Activated naive CD8-positive, alpha-beta T cell (primary cell): Measurements from ENCODE around the gene S1PR3.
"Not testable (repeated sequence)": the region's sequence is repeated elsewhere in the genome, so short reads cannot be mapped to it uniquely, and the experiment has no call there.

ENCODE experiments used
- H3K27ac Mint-ChIP-seq: one replicate; pipeline ENCODE4 v1.8.0; 2021; ENCODE audit warnings: mixed read lengths
- H3K27me3 Mint-ChIP-seq: one replicate; pipeline ENCODE4 v1.8.0; 2021; ENCODE audit warnings: mixed read lengths
- H3K36me3 Mint-ChIP-seq: one replicate; pipeline ENCODE4 v1.8.0; 2021; ENCODE audit warnings: mixed read lengths
- H3K4me1 Mint-ChIP-seq: one replicate; pipeline ENCODE4 v1.8.0; 2021; ENCODE audit warnings: low read depth, mixed read lengths
- H3K4me3 Mint-ChIP-seq: one replicate; pipeline ENCODE4 v1.8.0; 2021; ENCODE audit warnings: mild to moderate bottlenecking, mixed read lengths
- H3K9me3 Mint-ChIP-seq: one replicate; pipeline ENCODE4 v1.8.0; 2021; ENCODE audit warnings: low read depth, mixed read lengths

Gene S1PR3

DNA sequence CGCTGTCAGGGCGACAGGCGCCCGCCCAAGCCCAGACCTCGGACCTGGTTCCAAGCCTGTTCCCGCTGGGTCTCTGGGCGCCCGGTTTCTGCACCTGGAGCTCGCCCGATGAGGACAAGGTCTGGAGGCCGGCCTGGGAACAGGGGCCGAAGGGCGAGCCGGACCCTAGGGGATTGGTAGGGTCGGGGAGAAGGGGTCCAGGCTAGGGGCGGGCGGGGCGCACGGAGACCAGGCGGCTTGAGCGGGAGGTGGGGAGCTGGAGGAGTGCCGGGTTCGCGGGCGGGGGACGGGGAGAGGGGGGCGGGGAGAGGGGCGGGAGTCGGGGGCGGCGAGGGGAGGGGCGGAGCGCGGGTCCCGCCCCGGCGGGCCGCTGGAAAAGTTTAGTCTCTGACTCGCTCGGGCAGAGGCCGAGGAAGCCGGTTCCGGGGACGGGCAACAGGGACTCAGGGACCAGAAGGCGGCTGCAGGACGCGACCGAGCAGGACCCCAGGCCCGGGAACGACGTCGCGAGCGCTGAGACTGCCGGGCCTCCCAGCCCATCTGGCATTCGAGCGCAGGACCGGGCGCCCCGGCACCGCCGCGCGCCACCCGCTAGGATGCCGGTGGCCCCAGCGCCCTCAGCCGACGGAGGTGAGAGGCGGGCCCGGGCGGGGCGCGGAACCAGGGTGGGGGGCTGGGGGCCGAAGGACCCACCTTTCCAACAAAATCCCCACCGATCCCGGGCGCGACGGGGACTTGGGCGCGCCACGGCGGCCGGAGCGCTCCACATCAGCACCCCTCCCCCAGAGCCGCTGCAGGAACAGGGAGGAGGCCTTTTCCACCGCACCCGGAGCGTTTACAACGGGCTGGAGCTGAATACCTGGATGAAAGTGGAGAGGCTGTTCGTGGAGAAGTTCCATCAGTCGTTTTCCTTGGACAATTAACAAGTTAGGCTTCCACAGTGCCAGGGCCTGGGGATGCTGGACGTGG, at the start of gene S1PR3:
Gene S1PR3 (plus strand): TSS at position 403 of the 969 bp plus-strand sequence. CDS start 9,733 bp downstream, outside the sequence.
- Mint-ChIP-seq H3K27ac (no peak within 1 kb of the TSS), H3K9me3 (no peaks in the 10 kb centered on the region), H3K4me1 (peaks cover 28% of the 10 kb centered on the region), H3K27me3 (peaks cover 18% of the 10 kb centered on the region), H3K4me3 (peak within 1 kb of the TSS; percentile 73), H3K36me3 (no peaks in the 10 kb centered on the region)

DNA sequence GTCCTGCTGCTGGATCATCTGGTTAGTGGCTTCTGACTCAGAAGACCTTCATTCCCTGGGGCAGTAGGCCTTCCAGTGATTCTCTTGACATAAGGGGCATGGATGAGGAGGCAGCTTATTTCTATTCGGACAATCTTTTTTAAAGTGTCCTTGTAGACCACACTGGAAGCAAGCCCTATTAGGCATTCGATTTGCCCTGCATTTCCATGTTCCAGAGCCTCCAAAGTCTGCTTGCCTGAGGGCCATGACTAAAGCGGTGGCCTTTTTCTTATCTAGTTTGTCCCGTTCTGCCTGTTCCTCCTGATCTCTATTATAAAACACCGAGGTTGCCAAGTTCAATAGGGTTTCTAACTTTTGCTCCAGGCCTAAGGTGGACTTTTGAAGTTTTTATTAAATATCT, 49.7 kb upstream of the S1PR3 start:
- peaks cover 16% of the 10 kb centered on the region for H3K27me3 Mint-ChIP-seq
- not testable (repeated sequence) for H3K4me3 Mint-ChIP-seq, H3K27ac Mint-ChIP-seq, H3K36me3 Mint-ChIP-seq, H3K9me3 Mint-ChIP-seq, H3K4me1 Mint-ChIP-seq

DNA sequence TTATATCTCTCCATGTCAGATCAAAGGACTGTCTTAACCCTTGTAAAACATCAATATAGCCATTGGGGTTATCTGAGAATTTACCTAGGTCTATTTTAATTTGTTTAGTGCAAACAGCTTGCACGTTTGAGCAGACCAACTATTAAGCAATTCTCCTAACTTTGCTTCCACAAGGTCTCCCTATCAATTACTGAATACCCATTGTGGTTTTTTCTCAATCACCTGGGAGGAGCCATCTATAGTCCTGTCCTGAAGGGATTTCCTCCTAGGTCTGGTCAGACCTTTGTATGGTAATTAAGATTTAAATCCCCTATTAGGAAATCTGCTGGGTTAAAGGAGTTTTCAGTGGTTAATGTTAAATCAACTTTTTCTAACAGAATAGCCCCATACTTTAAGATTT, 48.9 kb upstream of the S1PR3 start:
- H3K27me3 Mint-ChIP-seq, result peaks cover 16% of the 10 kb centered on the region
- H3K9me3 Mint-ChIP-seq, result peaks cover 3% of the 10 kb centered on the region
- no peaks in the 10 kb centered on the region for H3K4me1 Mint-ChIP-seq
- no peak overlapping the region for H3K4me3 Mint-ChIP-seq
- peaks cover 4% of the 10 kb centered on the region for H3K36me3 Mint-ChIP-seq
- H3K27ac Mint-ChIP-seq, result no peak overlapping the region

DNA sequence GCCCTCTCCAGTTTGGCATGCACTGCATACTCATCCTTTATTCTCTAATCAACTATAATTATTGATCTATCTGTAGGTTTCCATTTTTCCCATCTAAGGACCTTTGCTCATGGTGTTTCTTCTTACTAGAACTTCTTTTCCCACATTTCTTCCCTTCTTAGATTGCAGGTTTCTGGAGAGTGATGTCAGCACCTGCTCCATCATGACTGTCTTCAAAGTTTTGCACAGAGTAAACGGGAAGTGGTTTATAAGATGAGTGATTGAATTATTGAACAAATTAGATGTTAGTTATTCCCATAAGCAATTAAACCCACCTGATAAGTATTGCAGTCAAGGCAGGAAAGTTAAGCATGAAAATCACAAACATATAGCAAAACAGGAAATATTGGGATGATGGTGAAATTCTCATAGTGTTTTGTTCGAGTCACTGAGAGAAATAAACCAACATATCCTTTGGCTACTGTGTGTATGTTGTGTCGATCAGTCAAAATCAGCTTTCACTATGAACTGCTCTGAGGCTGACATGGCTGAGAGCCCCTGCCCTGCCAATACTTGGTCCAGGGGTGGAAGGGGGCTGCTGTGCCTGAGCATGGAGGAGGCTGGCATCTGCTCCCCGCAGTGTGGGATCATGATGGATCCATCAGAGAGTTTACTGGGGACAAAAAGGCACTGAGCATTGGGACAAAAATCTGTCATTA, 45.5 kb upstream of the S1PR3 start:
- peaks cover 3% of the 10 kb centered on the region for H3K9me3 Mint-ChIP-seq
- H3K27ac Mint-ChIP-seq, result no peak overlapping the region
- H3K4me3 Mint-ChIP-seq, result no peak overlapping the region
- peaks cover 4% of the 10 kb centered on the region for H3K36me3 Mint-ChIP-seq
- H3K4me1 Mint-ChIP-seq, result no peaks in the 10 kb centered on the region
- peaks cover 19% of the 10 kb centered on the region for H3K27me3 Mint-ChIP-seq

DNA sequence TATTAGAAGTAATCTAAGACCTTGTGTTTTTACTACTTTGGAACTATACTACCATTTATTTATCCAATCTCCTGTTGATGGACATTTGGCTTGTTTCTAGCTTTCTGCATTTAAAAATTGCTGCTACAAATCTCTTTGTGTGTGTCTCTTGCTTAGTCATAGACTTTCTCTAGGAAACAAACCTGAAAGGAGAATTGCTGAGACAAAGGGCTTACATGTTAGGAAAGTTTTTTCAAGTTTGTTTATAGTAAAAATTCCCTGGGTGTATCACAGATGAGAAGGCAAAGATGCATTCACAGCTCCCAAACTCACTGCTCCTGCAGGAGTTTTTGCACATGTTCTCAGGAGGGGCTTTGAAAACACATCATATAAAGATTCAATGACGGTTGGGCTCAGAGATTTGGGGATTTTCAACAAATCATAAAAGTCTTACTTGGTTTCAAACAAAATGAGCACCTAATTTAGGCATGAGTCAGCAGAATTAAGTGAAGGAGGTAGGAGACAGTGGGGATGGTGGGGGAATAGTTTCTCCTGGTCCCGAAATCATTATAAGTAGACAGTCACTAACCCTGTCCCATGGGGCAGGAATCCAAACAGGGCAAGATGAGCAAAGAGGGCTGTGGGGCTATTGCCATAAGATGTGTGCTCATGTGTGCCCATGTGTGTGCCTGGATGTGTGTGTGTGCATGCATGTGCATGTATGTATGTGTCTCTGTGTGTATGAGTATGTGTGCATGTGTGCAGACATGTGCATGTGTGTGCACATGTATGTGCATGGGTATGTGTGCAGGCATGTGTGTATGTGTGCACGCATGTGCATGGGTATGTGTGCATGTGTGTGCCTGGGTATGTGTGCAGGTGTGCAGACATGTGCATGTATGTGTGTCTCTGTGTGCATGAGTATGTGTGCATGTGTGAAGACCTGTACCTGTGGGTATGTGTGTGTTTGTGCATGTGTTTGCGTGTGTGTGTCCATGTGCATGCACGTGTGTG, 43.4 kb upstream of the S1PR3 start:
- Mint-ChIP-seq H3K36me3 (no peaks in the 10 kb centered on the region), H3K9me3 (no peaks in the 10 kb centered on the region), H3K4me1 (no peaks in the 10 kb centered on the region), H3K27ac (no peak overlapping the region), H3K27me3 (peaks cover 17% of the 10 kb centered on the region), H3K4me3 (no peak overlapping the region)

DNA sequence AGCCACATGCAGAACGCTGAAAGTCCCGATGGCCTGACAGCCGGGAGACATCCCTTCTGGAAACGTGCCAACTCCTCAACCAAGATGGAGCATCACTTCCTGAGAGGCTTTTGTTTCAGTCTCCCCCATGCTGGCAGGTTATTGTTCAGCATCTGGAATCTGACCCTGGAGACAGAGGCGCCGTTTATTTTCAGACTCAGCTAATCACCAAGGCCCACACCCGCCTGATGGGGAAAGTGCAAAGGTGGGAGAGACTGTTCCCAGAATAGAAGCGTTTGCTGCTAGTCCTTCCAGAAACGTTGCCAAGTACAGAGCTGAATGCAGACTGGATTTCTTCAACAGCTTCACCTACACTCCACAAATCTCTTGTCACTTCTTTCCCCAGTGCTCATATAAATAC, 41.8 kb upstream of the S1PR3 start:
- Mint-ChIP-seq H3K9me3 (no peaks in the 10 kb centered on the region), H3K4me3 (no peak overlapping the region), H3K36me3 (no peaks in the 10 kb centered on the region), H3K27me3 (peaks cover 17% of the 10 kb centered on the region), H3K27ac (no peak overlapping the region), H3K4me1 (no peaks in the 10 kb centered on the region)

DNA sequence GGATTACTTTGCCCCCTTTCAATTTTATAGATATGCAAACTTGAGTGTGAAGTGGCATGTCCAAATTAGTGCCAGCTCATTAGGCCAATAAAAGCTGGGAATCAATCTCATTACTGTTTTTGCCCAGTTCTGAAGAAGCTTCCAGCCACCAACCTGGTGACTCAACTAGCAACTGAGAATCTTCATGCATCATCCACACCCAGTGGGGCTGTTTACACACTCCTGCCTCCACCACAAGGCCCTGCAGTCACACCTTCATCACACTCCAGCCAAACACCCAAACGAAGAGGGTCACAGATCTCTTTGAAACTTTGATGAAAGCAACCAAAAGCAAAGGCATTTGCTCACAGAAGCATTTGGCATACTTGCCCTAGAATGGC, 41.3 kb upstream of the S1PR3 start:
- H3K4me3 Mint-ChIP-seq, result no peak overlapping the region
- no peaks in the 10 kb centered on the region for H3K36me3 Mint-ChIP-seq
- peaks cover 13% of the 10 kb centered on the region for H3K27me3 Mint-ChIP-seq
- H3K9me3 Mint-ChIP-seq, result no peaks in the 10 kb centered on the region
- no peaks in the 10 kb centered on the region for H3K4me1 Mint-ChIP-seq
- H3K27ac Mint-ChIP-seq, result no peak overlapping the region

DNA sequence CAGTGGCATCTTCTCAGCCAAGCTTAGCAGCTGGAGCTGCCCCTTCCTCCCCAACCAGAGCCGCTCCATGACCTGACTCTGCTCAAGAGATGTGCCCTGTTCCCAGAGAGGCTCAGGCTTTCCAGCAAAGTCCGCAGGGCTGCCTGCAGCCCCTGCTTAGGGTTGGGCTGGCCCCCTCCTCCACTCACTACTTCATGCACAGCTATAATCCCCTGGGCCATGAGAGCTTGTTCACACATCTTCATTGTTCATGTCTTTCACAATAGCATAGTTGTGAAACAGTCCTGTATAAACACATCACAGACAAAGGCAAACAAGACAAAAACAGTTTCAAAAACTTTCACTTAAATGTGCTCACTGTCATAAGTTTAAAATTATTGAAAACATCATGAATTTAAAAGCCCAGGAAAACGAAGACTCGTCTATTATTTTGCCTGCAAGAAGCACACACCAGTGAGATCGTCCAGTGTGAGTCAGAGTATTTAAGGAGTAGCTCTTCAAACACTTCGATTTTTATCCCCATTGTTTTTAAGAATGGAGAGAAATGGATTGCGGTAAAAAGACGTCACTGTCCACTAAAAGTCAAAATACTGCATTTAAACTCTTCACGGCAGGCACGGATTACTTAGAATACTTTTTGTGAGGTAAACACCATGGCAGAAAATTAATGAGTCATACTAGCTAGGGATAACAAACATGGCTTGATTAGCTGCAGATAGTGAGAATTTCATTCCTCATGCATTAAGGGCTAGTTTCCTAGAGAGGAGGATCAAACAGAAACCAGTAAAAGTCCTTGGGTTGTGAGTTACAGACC, 40.7 kb upstream of the S1PR3 start:
- Mint-ChIP-seq H3K27ac (no peak overlapping the region), H3K4me3 (no peak overlapping the region), H3K9me3 (no peaks in the 10 kb centered on the region), H3K27me3 (peaks cover 12% of the 10 kb centered on the region), H3K36me3 (no peaks in the 10 kb centered on the region), H3K4me1 (no peaks in the 10 kb centered on the region)

DNA sequence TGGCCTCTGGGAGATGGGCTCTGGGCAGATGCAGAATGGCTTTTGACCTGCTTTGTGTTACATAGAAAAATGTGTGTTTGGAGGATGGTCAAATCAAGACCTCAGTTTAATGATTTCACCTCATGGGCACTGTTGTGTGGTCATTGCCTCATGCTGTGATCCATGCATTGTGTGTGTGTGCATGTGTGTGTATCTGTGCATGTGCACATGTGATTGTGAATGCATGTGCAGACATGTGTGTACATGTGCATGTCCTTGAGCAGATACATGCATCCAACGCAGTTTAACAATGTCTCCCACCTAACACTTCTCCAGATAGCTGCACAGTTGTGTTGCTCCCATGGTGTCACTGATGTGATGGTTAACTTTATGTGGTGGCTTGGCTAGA, 40.1 kb upstream of the S1PR3 start:
- Mint-ChIP-seq H3K36me3 (no peaks in the 10 kb centered on the region), H3K27me3 (peaks cover 9% of the 10 kb centered on the region), H3K4me3 (no peak overlapping the region)

DNA sequence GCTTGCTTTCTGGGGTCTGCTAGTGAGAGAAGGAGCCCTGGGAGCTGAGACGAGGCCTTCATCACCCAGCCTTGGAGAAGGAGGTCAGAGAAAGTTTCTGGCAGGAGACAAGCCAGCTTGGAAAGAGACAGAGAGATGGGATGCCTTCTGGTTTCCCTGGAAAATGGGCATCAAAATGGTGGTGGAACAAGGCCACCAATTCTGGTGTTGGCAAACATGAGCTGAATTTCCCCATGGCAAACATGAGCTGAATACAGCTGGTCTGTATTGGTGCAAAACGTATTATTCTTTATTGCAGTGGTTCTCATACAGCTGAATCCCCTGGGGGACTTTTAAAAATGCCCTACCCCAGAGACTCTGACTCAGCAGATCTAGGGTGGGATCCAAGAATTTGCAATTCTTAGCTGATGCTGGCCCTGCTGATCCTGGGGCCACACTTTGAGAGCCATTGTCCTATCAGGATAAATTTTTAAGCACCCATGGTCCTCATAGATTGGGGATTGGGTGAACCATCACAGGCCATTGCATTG, 39.1 kb upstream of the S1PR3 start:
- H3K9me3 Mint-ChIP-seq, result no peaks in the 10 kb centered on the region
- no peak overlapping the region for H3K27ac Mint-ChIP-seq
- H3K27me3 Mint-ChIP-seq, result peaks cover 9% of the 10 kb centered on the region
- H3K4me1 Mint-ChIP-seq, result no peaks in the 10 kb centered on the region
- H3K4me3 Mint-ChIP-seq, result no peak overlapping the region
- no peaks in the 10 kb centered on the region for H3K36me3 Mint-ChIP-seq

More for the DNA sequence above, 40.1 kb upstream of the S1PR3 start:
- H3K9me3 Mint-ChIP-seq, result no peaks in the 10 kb centered on the region
- no peak overlapping the region for H3K27ac Mint-ChIP-seq
- no peaks in the 10 kb centered on the region for H3K4me1 Mint-ChIP-seq

DNA sequence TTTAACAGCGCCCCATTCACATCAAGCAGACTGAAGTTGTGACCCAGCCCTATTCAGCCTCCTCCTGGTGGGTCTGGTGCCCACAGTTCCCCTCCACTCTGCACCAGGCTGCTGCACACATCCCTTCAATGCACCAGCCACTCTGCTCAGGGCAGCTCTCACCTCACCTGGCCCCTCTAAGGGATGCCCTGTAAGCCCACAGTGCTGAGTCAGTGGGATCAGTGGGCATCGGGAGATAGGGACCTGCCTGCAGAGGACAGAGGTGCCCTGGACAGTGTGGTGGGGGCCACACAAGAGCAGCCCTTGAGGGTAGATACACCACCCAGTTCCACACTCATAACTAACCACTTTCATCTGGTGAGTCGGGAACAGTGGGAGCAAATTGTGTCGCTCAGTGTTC, 38.3 kb upstream of the S1PR3 start:
- H3K27me3 Mint-ChIP-seq, result peaks cover 7% of the 10 kb centered on the region
- H3K4me1 Mint-ChIP-seq, result no peaks in the 10 kb centered on the region
- no peak overlapping the region for H3K4me3 Mint-ChIP-seq
- no peaks in the 10 kb centered on the region for H3K36me3 Mint-ChIP-seq
- no peaks in the 10 kb centered on the region for H3K9me3 Mint-ChIP-seq
- no peak overlapping the region for H3K27ac Mint-ChIP-seq

DNA sequence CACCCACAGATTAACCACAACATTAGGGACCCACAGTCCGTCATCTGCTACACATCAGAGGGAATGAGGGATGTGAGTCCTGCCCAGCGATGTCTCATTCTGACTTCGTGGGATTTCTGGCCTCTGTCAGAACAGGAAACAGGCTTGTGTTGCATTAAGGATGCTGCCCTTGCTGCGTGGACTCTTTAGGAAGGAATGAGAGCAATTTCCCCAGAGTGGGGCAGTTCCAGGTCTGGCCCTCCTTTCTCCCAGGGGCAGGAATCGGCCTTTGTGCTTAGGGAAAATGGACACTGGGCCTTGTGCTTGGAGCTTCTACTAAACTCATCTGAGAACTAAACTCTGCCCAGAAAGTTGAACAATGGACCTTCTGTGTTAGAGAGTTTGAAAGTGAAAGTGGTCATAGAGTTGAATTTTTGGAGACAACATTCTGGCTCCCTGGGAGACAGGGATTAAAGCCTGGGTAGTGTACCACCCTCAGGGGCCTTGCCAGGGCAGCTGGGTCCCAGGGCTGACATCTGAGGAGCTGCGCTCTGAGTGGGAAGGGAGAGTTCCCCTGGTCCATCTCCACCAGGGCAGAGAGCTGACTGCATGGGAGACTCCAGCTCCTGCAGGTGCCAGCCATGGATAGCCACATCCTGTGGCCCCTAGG, 37.8 kb upstream of the S1PR3 start:
- H3K9me3 Mint-ChIP-seq, result no peaks in the 10 kb centered on the region
- H3K4me1 Mint-ChIP-seq, result no peaks in the 10 kb centered on the region
- H3K27ac Mint-ChIP-seq, result no peak overlapping the region
- peaks cover 6% of the 10 kb centered on the region for H3K27me3 Mint-ChIP-seq
- no peak overlapping the region for H3K4me3 Mint-ChIP-seq
- H3K36me3 Mint-ChIP-seq, result no peaks in the 10 kb centered on the region

DNA sequence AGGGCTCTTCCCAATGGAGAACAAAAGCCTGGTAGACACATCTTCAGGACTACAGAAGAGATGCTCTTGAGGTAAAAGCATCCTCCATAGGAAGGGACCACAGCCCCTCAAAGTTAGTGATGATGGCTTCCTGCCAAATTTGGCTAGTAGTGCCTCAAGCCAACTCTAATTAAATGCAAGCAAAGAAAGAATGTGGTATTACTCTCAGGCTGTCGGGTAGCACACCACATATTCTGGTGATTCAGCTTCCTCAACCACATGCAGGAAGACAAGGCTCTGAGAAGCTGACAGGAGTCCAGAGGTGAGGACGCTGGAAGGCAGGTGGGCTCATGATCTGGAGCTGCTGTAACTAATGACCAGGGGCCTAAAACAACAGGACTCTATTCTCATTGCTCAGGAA, 37.2 kb upstream of the S1PR3 start:
- no peaks in the 10 kb centered on the region for H3K36me3 Mint-ChIP-seq
- peaks cover 6% of the 10 kb centered on the region for H3K27me3 Mint-ChIP-seq
- no peak overlapping the region for H3K4me3 Mint-ChIP-seq
- H3K4me1 Mint-ChIP-seq, result no peaks in the 10 kb centered on the region
- H3K27ac Mint-ChIP-seq, result no peak overlapping the region
- no peaks in the 10 kb centered on the region for H3K9me3 Mint-ChIP-seq
